C4-2B (cell line): ENCODE results near the gene GAB4.

Experiments
- CTCF ChIP-seq: fragments of 450-650 bp; conservative IDR thresholded peaks from 2 replicates; pipeline ENCODE4 v1.5.1; 2017; ENCODE audit warnings: mild to moderate bottlenecking
- ZFX ChIP-seq: fragments of 450-650 bp; IDR thresholded peaks from 2 replicates; pipeline ENCODE4 v1.6.1; 2017

GRCh38 chr22:16974298-16975084 is 33.5 kb downstream of the GAB4 start:
- no peak for TF ChIP-seq CTCF
- TF ChIP-seq ZFX, result no peak
